Measurements from ENCODE around the gene HTRA1.
A peak's percentile ranks its signal among the peaks of the same experiment; 100 is the strongest.

Gene HTRA1

GRCh38 chr10:122497241-122497640 is 35.9 kb downstream of the HTRA1 start:
- DNase-seq, result no peak

GRCh38 chr10:122498521-122498920 is 37.2 kb downstream of the HTRA1 start:
- DNase-seq, result no peak

- DNase-seq, result no peak
Observed at GRCh38 chr10:122499012-122499411, 37.7 kb downstream of the HTRA1 start.

- DNase-seq, result no peak
Observed at GRCh38 chr10:122499491-122499941, 38.2 kb downstream of the HTRA1 start.

- DNase-seq, result no peak
Observed at GRCh38 chr10:122500194-122500593, 38.8 kb downstream of the HTRA1 start.

GRCh38 chr10:122500726-122501125 is 39.4 kb downstream of the HTRA1 start:
- no peak for DNase-seq

- DNase-seq, result no peak
Observed at GRCh38 chr10:122503012-122503411, 41.7 kb downstream of the HTRA1 start.

GRCh38 chr10:122503886-122504609 is 42.7 kb downstream of the HTRA1 start:
- DNase-seq, result no peak

GRCh38 chr10:122504610-122504950 is 43.2 kb downstream of the HTRA1 start:
- peak; percentile 67 for DNase-seq

GRCh38 chr10:122505011-122505410 is 43.7 kb downstream of the HTRA1 start:
- DNase-seq, result no peak

- no peak for DNase-seq
Observed at GRCh38 chr10:122505885-122506645, 44.7 kb downstream of the HTRA1 start.

GRCh38 chr10:122507616-122508015 is 46.3 kb downstream of the HTRA1 start:
- peak; percentile 19 for DNase-seq

GRCh38 chr10:122508021-122508420 is 46.7 kb downstream of the HTRA1 start:
- no peak for DNase-seq

- DNase-seq, result no peak
Observed at GRCh38 chr10:122509323-122509722, 48.0 kb downstream of the HTRA1 start.

GRCh38 chr10:122510326-122510725 is 49.0 kb downstream of the HTRA1 start:
- DNase-seq, result peak; percentile 62

- DNase-seq, result no peak
Observed at GRCh38 chr10:122510736-122511135, 49.4 kb downstream of the HTRA1 start.

- DNase-seq, result no peak
Observed at GRCh38 chr10:122513053-122513452, 51.7 kb downstream of the HTRA1 start.

- no peak for DNase-seq
Observed at GRCh38 chr10:122514045-122514840, 52.9 kb downstream of the HTRA1 start.

- no peak for DNase-seq
Observed at GRCh38 chr10:122515022-122515424, 53.7 kb downstream of the HTRA1 start.

- DNase-seq, result peak; percentile 83
Observed at GRCh38 chr10:122515588-122516231, 54.4 kb downstream of the HTRA1 start.

- no peak for DNase-seq
Observed at GRCh38 chr10:122516734-122517133, 55.4 kb downstream of the HTRA1 start.

GRCh38 chr10:122519144-122519543 is 57.8 kb downstream of the HTRA1 start:
- no peak for DNase-seq

GRCh38 chr10:122519873-122520272 is 58.5 kb downstream of the HTRA1 start:
- DNase-seq, result no peak

Measured in kidney glomerular epithelial cell (primary cell).